Glomerular visceral epithelial cell (primary cell): ENCODE results near the gene BCAS3.
A peak's percentile ranks its signal among the peaks of the same experiment; 100 is the strongest.
"Not testable (repeated sequence)": the region's sequence is repeated elsewhere in the genome, so short reads cannot be mapped to it uniquely, and the experiment has no call there.

Experiments
- DNase-seq: peaks from one replicate; pipeline ENCODE4 v3.0.0-alpha.2; 2016; ENCODE audit errors: extremely low spot score

BCAS3 gene

GRCh38 chr17:60677308-60678117, at the start of gene BCAS3:
Gene BCAS3 (plus strand): TSS chr17:60677851.
- peak; percentile 98 for DNase-seq

- no peak for DNase-seq
These were observed 49.3 kb upstream of the BCAS3 start for GRCh38 chr17:60628252-60628889.

- no peak for DNase-seq
These were observed 48.5 kb upstream of the BCAS3 start for GRCh38 chr17:60629120-60629519.

- DNase-seq: no peak
These were observed 47.3 kb upstream of the BCAS3 start for GRCh38 chr17:60630352-60630751.

GRCh38 chr17:60631119-60631518, 46.5 kb upstream of the BCAS3 start:
- peak; percentile 46 for DNase-seq

GRCh38 chr17:60637683-60638082, 40.0 kb upstream of the BCAS3 start:
- DNase-seq: no peak

- no peak for DNase-seq
These were observed 38.7 kb upstream of the BCAS3 start for GRCh38 chr17:60639019-60639330.

- DNase-seq: peak; percentile 17
These were observed 37.1 kb upstream of the BCAS3 start for GRCh38 chr17:60640503-60640902.

- DNase-seq: no peak
These were observed 36.5 kb upstream of the BCAS3 start for GRCh38 chr17:60641126-60641525.

- peak; percentile 78 for DNase-seq
These were observed 35.8 kb upstream of the BCAS3 start for GRCh38 chr17:60641810-60642220.

- no peak for DNase-seq
These were observed 31.6 kb upstream of the BCAS3 start for GRCh38 chr17:60645918-60646523.

GRCh38 chr17:60646701-60647100, 30.9 kb upstream of the BCAS3 start:
- no peak for DNase-seq

- DNase-seq: no peak
These were observed 29.9 kb upstream of the BCAS3 start for GRCh38 chr17:60647705-60648104.

GRCh38 chr17:60652454-60653247, 25.0 kb upstream of the BCAS3 start:
- DNase-seq: no peak

- no peak for DNase-seq
These were observed 24.1 kb upstream of the BCAS3 start for GRCh38 chr17:60653569-60653968.

GRCh38 chr17:60656499-60656898, 21.2 kb upstream of the BCAS3 start:
- no peak for DNase-seq

GRCh38 chr17:60659156-60659555, 18.5 kb upstream of the BCAS3 start:
- no peak for DNase-seq

- no peak for DNase-seq
These were observed 16.2 kb upstream of the BCAS3 start for GRCh38 chr17:60661489-60661888.

- no peak for DNase-seq
These were observed 13.6 kb upstream of the BCAS3 start for GRCh38 chr17:60664022-60664421.

GRCh38 chr17:60665602-60666001, 12.0 kb upstream of the BCAS3 start:
- DNase-seq: no peak

GRCh38 chr17:60668741-60669140, 8.9 kb upstream of the BCAS3 start:
- not testable (repeated sequence) for DNase-seq

GRCh38 chr17:60671482-60671881, 6.2 kb upstream of the BCAS3 start:
- no peak for DNase-seq
